Breast epithelium (tissue), 3 donors: ENCODE data around the gene ZC3H14.

Source experiments
- CTCF ChIP-seq, 3 donors: fragments of 450-650 bp; IDR thresholded peaks; one replicate each; pipeline ENCODE4 v1.5.1; 2016 to 2017; ENCODE audit warnings: antibody characterized with exemption in 3 of 3, mild to moderate bottlenecking in 3 of 3, moderate library complexity in 3 of 3
- POLR2A ChIP-seq: fragments of 450-650 bp; IDR thresholded peaks from one replicate; pipeline ENCODE4 v1.6.1; 2016; ENCODE audit warnings: antibody characterized with exemption, mild to moderate bottlenecking, moderate library complexity

DNA sequence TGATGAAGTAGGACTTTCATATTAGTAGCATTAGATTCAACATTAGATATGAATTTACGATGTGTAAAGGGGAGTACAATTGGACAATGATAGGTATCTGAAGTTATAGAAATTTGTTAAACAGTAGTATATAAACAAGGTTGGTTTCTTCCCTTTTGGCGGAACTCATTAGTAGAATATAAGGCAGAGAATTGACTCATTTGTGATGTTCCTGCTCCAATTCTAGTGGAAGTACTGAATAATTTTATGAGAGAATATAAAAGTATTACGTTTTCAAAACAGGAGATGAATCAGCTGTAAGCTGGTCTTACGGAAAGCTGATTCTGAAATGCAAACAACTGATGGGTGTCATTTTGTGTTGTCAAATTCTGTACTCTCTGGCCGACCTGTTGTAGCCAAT is 13.4 kb downstream of the ZC3H14 start:
- no peak for TF ChIP-seq POLR2A
- TF ChIP-seq CTCF (IDR thresholded peaks at IDR 0.05) = no peak
